Tibial artery (tissue), 4 donors: ENCODE data around the gene RAB1B.

Experiments used
- DNase-seq, 2 donors: peaks; one replicate each; pipeline ENCODE4 v3.0.0-alpha.2; 2019
- H3K27ac ChIP-seq, 2 donors: fragments of 200-600 bp; sonication (generic) in 1 of 2; 1 replicate in 1 of 2; 2 replicates in 1 of 2; pipeline ENCODE4 v1.5.1; 2018 to 2019; ENCODE audit warnings: mild to moderate bottlenecking in 1 of 2
- H3K27me3 ChIP-seq, 2 donors: fragments of 200-600 bp; sonication (generic) in 1 of 2; one replicate each; pipeline versions ENCODE4 v1.5.1 to v1.6.0; 2016 to 2019
- H3K36me3 ChIP-seq, 3 donors: fragments of 200-600 bp; sonication (generic) in 2 of 3; one replicate each; pipeline ENCODE4 v1.5.1; 2016 to 2019; ENCODE audit warnings: mild to moderate bottlenecking in 2 of 3
- H3K4me1 ChIP-seq, 4 donors: fragments of 200-600 bp; sonication (generic) in 2 of 4; 1 replicate in 3 of 4; 2 replicates in 1 of 4; pipeline ENCODE4 v1.5.1; 2016 to 2019
- H3K4me3 ChIP-seq, 2 donors: fragments of 200-600 bp; sonication (generic) in 1 of 2; 1 replicate in 1 of 2; 2 replicates in 1 of 2; pipeline ENCODE4 v1.5.1; 2018 to 2019; ENCODE audit warnings: mild to moderate bottlenecking in 2 of 2
- H3K9me3 ChIP-seq, 3 donors: fragments of 200-600 bp; sonication (generic) in 1 of 3; one replicate each; pipeline ENCODE4 v1.5.1; 2016 to 2019
- intact Hi-C: fragments of 100-400 bp; cut with DNase I; formaldehyde crosslinking; loops from one replicate; pipeline ENCODE4 v1.15.0; 2023; ENCODE audit warnings: low total_unique reads
- TF ChIP-seq, protein P1 (sequence below), 2 experiments: fragments of 200-600 bp in 1 of 2; fragments of 450-650 bp in 1 of 2; IDR thresholded peaks; one replicate each; pipeline ENCODE4 v1.5.1; 2017 to 2019; ENCODE audit warnings: antibody characterized with exemption in 2 of 2, mild to moderate bottlenecking in 1 of 2, moderate library complexity in 1 of 2

RAB1B gene

GRCh38 chr11:66326261-66327111 lies 58.0 kb downstream of the RAB1B start:
- Histone ChIP-seq H3K27me3 (peaks cover 0 to 4% of the 10 kb centered on the region in 2 donors), H3K36me3 (no peaks in the 10 kb centered on the region), H3K9me3 (no peaks in the 10 kb centered on the region), H3K27ac (peak overlapping the region; percentile 2 to 28), H3K4me1 (peaks cover 0 to 27% (median 17%) of the 10 kb centered on the region in 4 donors), H3K4me3 (no peak overlapping the region)
- intact Hi-C loops: no loop called here
- TF ChIP-seq, protein P1, sequence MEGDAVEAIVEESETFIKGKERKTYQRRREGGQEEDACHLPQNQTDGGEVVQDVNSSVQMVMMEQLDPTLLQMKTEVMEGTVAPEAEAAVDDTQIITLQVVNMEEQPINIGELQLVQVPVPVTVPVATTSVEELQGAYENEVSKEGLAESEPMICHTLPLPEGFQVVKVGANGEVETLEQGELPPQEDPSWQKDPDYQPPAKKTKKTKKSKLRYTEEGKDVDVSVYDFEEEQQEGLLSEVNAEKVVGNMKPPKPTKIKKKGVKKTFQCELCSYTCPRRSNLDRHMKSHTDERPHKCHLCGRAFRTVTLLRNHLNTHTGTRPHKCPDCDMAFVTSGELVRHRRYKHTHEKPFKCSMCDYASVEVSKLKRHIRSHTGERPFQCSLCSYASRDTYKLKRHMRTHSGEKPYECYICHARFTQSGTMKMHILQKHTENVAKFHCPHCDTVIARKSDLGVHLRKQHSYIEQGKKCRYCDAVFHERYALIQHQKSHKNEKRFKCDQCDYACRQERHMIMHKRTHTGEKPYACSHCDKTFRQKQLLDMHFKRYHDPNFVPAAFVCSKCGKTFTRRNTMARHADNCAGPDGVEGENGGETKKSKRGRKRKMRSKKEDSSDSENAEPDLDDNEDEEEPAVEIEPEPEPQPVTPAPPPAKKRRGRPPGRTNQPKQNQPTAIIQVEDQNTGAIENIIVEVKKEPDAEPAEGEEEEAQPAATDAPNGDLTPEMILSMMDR (IDR thresholded peaks at IDR 0.05): no peak
- DNase-seq: no peak
